ENCODE results near the gene TRIB2. TPM values are rescaled to one million over a fixed set of nuclear protein-coding genes. Genes with fewer than 3 reads are reported as not detected.

The TRIB2 gene
- total RNA-seq, 1 donor from 2014 or later: 19.3 TPM

DNA sequence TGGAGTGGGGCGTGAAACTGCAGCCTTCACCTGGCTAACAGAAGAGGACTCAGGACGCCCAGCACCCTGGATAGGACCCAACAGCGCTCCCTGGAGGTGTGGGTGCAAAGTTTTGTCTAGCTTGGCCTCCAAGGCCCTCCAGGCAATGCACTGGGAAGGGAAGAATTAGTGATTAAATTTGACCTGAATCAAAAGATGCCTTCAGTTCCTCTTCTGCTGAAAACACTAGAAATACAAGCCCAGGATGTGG is 779 bp upstream of the TRIB2 start:
- intact Hi-C loops (cut with micrococcal nuclease): loop anchor here (1.0 to 10.0 kb wide), 24 partner anchors 127 to 1561 kb away; partner anchors contain the start of genes E2F6, LPIN1, ROCK2 and SLC66A3
- Mint-ChIP-seq H3K36me3 (ENCODE audit: low read depth) (peaks cover 17% of the 10 kb centered on the region), H3K4me3 (peak overlapping the region; percentile 91), H3K4me1 (peaks cover 41% of the 10 kb centered on the region), H3K27me3 (no peaks in the 10 kb centered on the region), H3K9me3 (no peaks in the 10 kb centered on the region), H3K27ac (peak overlapping the region; percentile 88)
- ATAC-seq (ENCODE audit: low read depth): peak; percentile 32
- DNase-seq: peak; percentile 72
- TF ChIP-seq, protein P1, sequence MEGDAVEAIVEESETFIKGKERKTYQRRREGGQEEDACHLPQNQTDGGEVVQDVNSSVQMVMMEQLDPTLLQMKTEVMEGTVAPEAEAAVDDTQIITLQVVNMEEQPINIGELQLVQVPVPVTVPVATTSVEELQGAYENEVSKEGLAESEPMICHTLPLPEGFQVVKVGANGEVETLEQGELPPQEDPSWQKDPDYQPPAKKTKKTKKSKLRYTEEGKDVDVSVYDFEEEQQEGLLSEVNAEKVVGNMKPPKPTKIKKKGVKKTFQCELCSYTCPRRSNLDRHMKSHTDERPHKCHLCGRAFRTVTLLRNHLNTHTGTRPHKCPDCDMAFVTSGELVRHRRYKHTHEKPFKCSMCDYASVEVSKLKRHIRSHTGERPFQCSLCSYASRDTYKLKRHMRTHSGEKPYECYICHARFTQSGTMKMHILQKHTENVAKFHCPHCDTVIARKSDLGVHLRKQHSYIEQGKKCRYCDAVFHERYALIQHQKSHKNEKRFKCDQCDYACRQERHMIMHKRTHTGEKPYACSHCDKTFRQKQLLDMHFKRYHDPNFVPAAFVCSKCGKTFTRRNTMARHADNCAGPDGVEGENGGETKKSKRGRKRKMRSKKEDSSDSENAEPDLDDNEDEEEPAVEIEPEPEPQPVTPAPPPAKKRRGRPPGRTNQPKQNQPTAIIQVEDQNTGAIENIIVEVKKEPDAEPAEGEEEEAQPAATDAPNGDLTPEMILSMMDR (IDR thresholded peaks at IDR 0.05): peak; percentile 22
- POLR2A ChIA-PET: interaction anchor here (0.8 to 3.8 kb wide), 17 partner anchors 8 to 969 kb away, joined by 3 to 33 read pairs (median 5); partner anchors contain the start of gene LPIN1
- CTCF ChIA-PET: interaction anchor here (0.8 to 4.2 kb wide), 36 partner anchors 10 to 887 kb away, joined by 3 to 64 read pairs (median 6); no protein-coding TSS in a partner anchor

GRCh38 chr2:12717191-12718014 is 667 bp downstream of the TRIB2 start:
- H3K9me3 Mint-ChIP-seq: no peaks in the 10 kb centered on the region
- DNase-seq: peak; percentile 64
- intact Hi-C loops (cut with micrococcal nuclease): loop anchor here (1.0 to 10.0 kb wide), 18 partner anchors 11 to 1563 kb away; partner anchors contain the start of genes E2F6, LPIN1, ROCK2 and SLC66A3

GRCh38 chr2:12718015-12718671 is 1.4 kb downstream of the TRIB2 start:
- H3K27me3 Mint-ChIP-seq: no peaks in the 10 kb centered on the region
- ChIA-PET CTCF (interaction anchor here (0.8 to 4.2 kb wide), 14 partner anchors 8 to 938 kb away, joined by 3 to 64 read pairs (median 6); no protein-coding TSS in a partner anchor), POLR2A (interaction anchor here (0.7 to 3.8 kb wide), 8 partner anchors 10 to 889 kb away, joined by 3 to 33 read pairs (median 13); no protein-coding TSS in a partner anchor)
- intact Hi-C loops (cut with micrococcal nuclease): loop anchor here (5.0 to 10.0 kb wide), 11 partner anchors 216 to 1563 kb away; partner anchors contain the start of genes E2F6, ROCK2 and SLC66A3
- peaks cover 58% of the 10 kb centered on the region for H3K4me1 Mint-ChIP-seq
- peak; percentile 43 for DNase-seq
- no peak for ATAC-seq (ENCODE audit: low read depth)
- peaks cover 24% of the 10 kb centered on the region for H3K36me3 Mint-ChIP-seq (ENCODE audit: low read depth)
- no peaks in the 10 kb centered on the region for H3K9me3 Mint-ChIP-seq
- H3K27ac Mint-ChIP-seq: peak overlapping the region; percentile 91
- TF ChIP-seq, protein P1 (IDR thresholded peaks at IDR 0.05): no peak
- peak overlapping the region; percentile 97 for H3K4me3 Mint-ChIP-seq

More at GRCh38 chr2:12717191-12718014, 667 bp downstream of the TRIB2 start:
- H3K36me3 Mint-ChIP-seq (ENCODE audit: low read depth): peaks cover 18% of the 10 kb centered on the region
- peaks cover 51% of the 10 kb centered on the region for H3K4me1 Mint-ChIP-seq
- ChIA-PET CTCF (interaction anchor here (0.8 to 4.2 kb wide), 31 partner anchors 8 to 938 kb away, joined by 3 to 64 read pairs (median 7); no protein-coding TSS in a partner anchor), POLR2A (interaction anchor here (0.5 to 3.8 kb wide), 22 partner anchors 8 to 971 kb away, joined by 3 to 33 read pairs (median 4); partner anchors contain the start of gene LPIN1)
- H3K27me3 Mint-ChIP-seq: no peaks in the 10 kb centered on the region
- TF ChIP-seq, protein P1 (IDR thresholded peaks at IDR 0.05): no peak
- peak overlapping the region; percentile 97 for H3K4me3 Mint-ChIP-seq
- peak overlapping the region; percentile 91 for H3K27ac Mint-ChIP-seq
- peak; percentile 23 for ATAC-seq (ENCODE audit: low read depth)

- peak overlapping the region; percentile 91 for H3K27ac Mint-ChIP-seq
- no peak for ATAC-seq (ENCODE audit: low read depth)
- no peaks in the 10 kb centered on the region for H3K9me3 Mint-ChIP-seq
- ChIA-PET CTCF (interaction anchor here (0.8 to 4.2 kb wide), 5 partner anchors 213 to 939 kb away, joined by 3 to 50 read pairs (median 18); no protein-coding TSS in a partner anchor), POLR2A (interaction anchor here (3.8 kb wide), 1 partner anchor 10 kb away, joined by 33 read pairs; no protein-coding TSS in a partner anchor)
- no peak for DNase-seq
- H3K27me3 Mint-ChIP-seq: no peaks in the 10 kb centered on the region
- TF ChIP-seq, protein P1 (IDR thresholded peaks at IDR 0.05): no peak
- peak overlapping the region; percentile 97 for H3K4me3 Mint-ChIP-seq
- peaks cover 65% of the 10 kb centered on the region for H3K4me1 Mint-ChIP-seq
- H3K36me3 Mint-ChIP-seq (ENCODE audit: low read depth): peaks cover 32% of the 10 kb centered on the region
- intact Hi-C loops (cut with micrococcal nuclease): loop anchor here (5.0 to 10.0 kb wide), 11 partner anchors 217 to 1564 kb away; partner anchors contain the start of genes E2F6, ROCK2 and SLC66A3
These were observed 2.1 kb downstream of the TRIB2 start for GRCh38 chr2:12718711-12719399.
